ENCODE results near the gene FRMD4A. TPM values are rescaled to one million over a fixed set of nuclear protein-coding genes. Genes with fewer than 3 reads are reported as not detected.
"Not testable (repeated sequence)": the region's sequence is repeated elsewhere in the genome, so short reads cannot be mapped to it uniquely, and the experiment has no call there.

FRMD4A gene
- total and polyA plus RNA-seq, 12 donors: 17.4 to 43.4 (median 30.3) TPM

DNA sequence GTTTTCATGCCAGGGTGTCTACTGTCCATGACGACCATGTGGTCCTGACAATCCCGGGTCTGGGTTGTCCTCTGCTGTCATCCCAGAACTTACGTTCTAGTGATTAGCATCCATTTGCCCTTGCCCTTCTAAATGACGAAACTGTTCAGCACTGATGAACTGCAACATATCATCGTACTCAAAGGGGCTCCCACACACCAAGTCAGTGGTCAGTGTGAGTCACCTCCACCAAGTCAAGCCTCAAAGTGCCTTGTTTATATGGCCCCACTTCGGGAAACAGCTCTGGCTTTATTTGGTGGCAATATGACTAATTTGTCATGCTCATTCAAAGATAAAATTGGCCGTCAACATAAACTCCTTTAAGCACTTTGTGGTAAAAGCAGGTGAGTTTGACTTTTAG, 110.7 kb downstream of the FRMD4A start:
- intact Hi-C loops (cut with DNase I): no loop called here
- Histone ChIP-seq H3K4me3 (no peak overlapping the region), H3K4me1 (no peaks in the 10 kb centered on the region), H3K27ac (no peak overlapping the region), H3K36me3 (no peaks in the 10 kb centered on the region), H3K27me3 (peaks cover 0 to 20% (median 12%) of the 10 kb centered on the region in 7 donors), H3K9me3 (no peaks in the 10 kb centered on the region)
- DNase-seq (no peak), ATAC-seq (no peak)
- TF ChIP-seq CTCF (IDR thresholded peaks at IDR 0.05): no peak
- WGBS, 2 donors: 61 to 63% methylated on average over 7 of the region's 7 CpGs

GRCh38 chr10:14219411-14219810, 111.3 kb downstream of the FRMD4A start:
- no peaks in the 10 kb centered on the region for H3K4me1 ChIP-seq
- WGBS, 2 donors: 78 to 79% methylated on average over 5 of the region's 5 CpGs
- H3K27me3 ChIP-seq: peaks cover 0 to 20% (median 12%) of the 10 kb centered on the region in 7 donors
- intact Hi-C loops (cut with DNase I): no loop called here
- DNase-seq: no peak
- H3K4me3 ChIP-seq: no peak overlapping the region
- H3K9me3 ChIP-seq: no peaks in the 10 kb centered on the region
- no peaks in the 10 kb centered on the region for H3K36me3 ChIP-seq
- TF ChIP-seq CTCF (IDR thresholded peaks at IDR 0.05): no peak
- no peak for ATAC-seq
- no peak overlapping the region for H3K27ac ChIP-seq

- ATAC-seq (no peak), DNase-seq (no peak)
- Histone ChIP-seq H3K27me3 (peaks cover 0 to 31% (median 8%) of the 10 kb centered on the region in 7 donors), H3K9me3 (no peaks in the 10 kb centered on the region), H3K4me1 (no peaks in the 10 kb centered on the region), H3K27ac (no peak overlapping the region), H3K36me3 (no peaks in the 10 kb centered on the region), H3K4me3 (no peak overlapping the region)
- no peak for TF ChIP-seq CTCF (IDR thresholded peaks at IDR 0.05)
- intact Hi-C loops (cut with DNase I): no loop called here
- 73 to 75% methylated on average over 7 of the region's 7 CpGs for WGBS, 2 donors
Measured at GRCh38 chr10:14215641-14216040, 115.1 kb downstream of the FRMD4A start.

DNA sequence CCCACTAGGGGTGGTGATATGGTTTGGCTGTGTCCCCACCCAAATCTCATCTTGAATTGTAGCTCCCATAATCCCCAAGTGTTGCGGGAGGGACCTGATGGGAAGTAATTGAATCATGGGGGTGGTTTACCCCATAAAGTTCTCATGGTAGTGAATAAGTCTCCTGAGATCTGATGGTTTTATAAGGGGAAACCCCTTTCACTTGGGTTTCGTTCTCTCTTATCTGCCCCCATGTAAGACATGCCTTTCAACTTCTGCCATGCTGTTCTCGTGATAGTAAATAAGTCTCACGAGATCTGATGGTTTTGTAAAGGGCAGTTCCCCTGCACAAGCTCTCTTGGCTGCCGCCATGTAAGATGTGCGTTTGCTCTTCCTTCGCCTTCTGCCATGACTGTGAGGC, 117.0 kb downstream of the FRMD4A start:
- ATAC-seq; DNase-seq; intact Hi-C loops (cut with DNase I); H3K36me3 ChIP-seq; H3K4me3 ChIP-seq; H3K9me3 ChIP-seq; H3K4me1 ChIP-seq; H3K27ac ChIP-seq: not testable (repeated sequence)
- peaks cover 0 to 18% (median 0%) of the 10 kb centered on the region in 7 donors for H3K27me3 ChIP-seq
- WGBS, 2 donors: 80 to 84% methylated on average over 7 of the region's 7 CpGs

GRCh38 chr10:14211610-14212009, 119.1 kb downstream of the FRMD4A start:
- intact Hi-C loops (cut with DNase I): no loop called here
- 69 to 78% methylated on average over 4 of the region's 4 CpGs for WGBS, 2 donors
- DNase-seq: no peak
- no peak overlapping the region for H3K4me3 ChIP-seq
- H3K27me3 ChIP-seq: peaks cover 0 to 11% (median 0%) of the 10 kb centered on the region in 7 donors
- no peaks in the 10 kb centered on the region for H3K9me3 ChIP-seq
- H3K36me3 ChIP-seq: no peaks in the 10 kb centered on the region
- H3K27ac ChIP-seq: no peak overlapping the region
- no peak for TF ChIP-seq CTCF (IDR thresholded peaks at IDR 0.05)
- no peaks in the 10 kb centered on the region for H3K4me1 ChIP-seq
- ATAC-seq: no peak

Data from heart right ventricle (tissue), 16 donors.